SIG-M5 treated with dmso at 0.1 percent for 504 hours (cell line): ENCODE data around the gene TEX50.
A peak's percentile ranks its signal among the peaks of the same experiment; 100 is the strongest.
"Not testable (repeated sequence)": the region's sequence is repeated elsewhere in the genome, so short reads cannot be mapped to it uniquely, and the experiment has no call there.

ENCODE experiments used
- DNase-seq: peaks from one replicate; lab custom pipeline; 2025; ENCODE audit not compliant: unreplicated experiment; lab: John Stamatoyannopoulos, UW

The TEX50 gene

GRCh38 chr1:173635116-173635515 is at the start of gene TEX50:
Gene TEX50 (plus strand): TSS chr1:173635338. CDS start chr1:173635522, 184 bp downstream.
- no peak for DNase-seq

- no peak for DNase-seq
Observed at GRCh38 chr1:173590557-173590956, 44.6 kb upstream of the TEX50 start.

- not testable (repeated sequence) for DNase-seq
Observed at GRCh38 chr1:173591138-173591537, 44.0 kb upstream of the TEX50 start.

- no peak for DNase-seq
Observed at GRCh38 chr1:173596097-173596825, 38.9 kb upstream of the TEX50 start.

GRCh38 chr1:173601588-173601987 is 33.5 kb upstream of the TEX50 start:
- DNase-seq = no peak

GRCh38 chr1:173603056-173603591 is 32.0 kb upstream of the TEX50 start, which contains the start of gene SLC9C2:
Gene SLC9C2 (minus strand): TSS chr1:173603072. CDS start chr1:173601776, 1,296 bp downstream.
- DNase-seq = peak; percentile 78

- no peak for DNase-seq
Observed at GRCh38 chr1:173608503-173609216, 26.5 kb upstream of the TEX50 start.

GRCh38 chr1:173613086-173613485 is 22.1 kb upstream of the TEX50 start:
- not testable (repeated sequence) for DNase-seq

GRCh38 chr1:173616859-173617258 is 18.3 kb upstream of the TEX50 start:
- DNase-seq = no peak

- no peak for DNase-seq
Observed at GRCh38 chr1:173627269-173627668, 7.9 kb upstream of the TEX50 start.

- DNase-seq = no peak
Observed at GRCh38 chr1:173628888-173629287, 6.2 kb upstream of the TEX50 start.

GRCh38 chr1:173637236-173638042 is 2.3 kb downstream of the TEX50 start:
- not testable (repeated sequence) for DNase-seq

GRCh38 chr1:173638043-173639021 is 3.2 kb downstream of the TEX50 start:
- DNase-seq = no peak

- DNase-seq = no peak
Observed at GRCh38 chr1:173639102-173639501, 4.0 kb downstream of the TEX50 start.

GRCh38 chr1:173642450-173643139 is 7.5 kb downstream of the TEX50 start:
- DNase-seq = not testable (repeated sequence)

GRCh38 chr1:173646656-173647055 is 11.5 kb downstream of the TEX50 start:
- no peak for DNase-seq

- DNase-seq = no peak
Observed at GRCh38 chr1:173648880-173649605, 13.9 kb downstream of the TEX50 start.

- DNase-seq = no peak
Observed at GRCh38 chr1:173660306-173660705, 25.2 kb downstream of the TEX50 start.

GRCh38 chr1:173661271-173661670 is 26.1 kb downstream of the TEX50 start:
- no peak for DNase-seq
